NCI-H460 (cell line): ENCODE results near the gene ATRIP. TPM values are rescaled to one million over a fixed set of nuclear protein-coding genes. Genes with fewer than 3 reads are reported as not detected.

Source experiments
- DNase-seq: peaks from one replicate; pipeline ENCODE4 v3.0.0-alpha.2; 2016; ENCODE audit warnings: low read depth; ENCODE audit errors: extremely low read depth
- total RNA-seq: library from RNA; depleted of rRNA; stranded (reverse); fragments of >200 nt; shearing (Covaris generic); gene quantifications from 2 replicates; pipeline ENCODE4 v1.2.3, GENCODE V29; 2014

Gene ATRIP
- total RNA-seq, 1 experiment from 2014 or later: 5.9 TPM

DNA sequence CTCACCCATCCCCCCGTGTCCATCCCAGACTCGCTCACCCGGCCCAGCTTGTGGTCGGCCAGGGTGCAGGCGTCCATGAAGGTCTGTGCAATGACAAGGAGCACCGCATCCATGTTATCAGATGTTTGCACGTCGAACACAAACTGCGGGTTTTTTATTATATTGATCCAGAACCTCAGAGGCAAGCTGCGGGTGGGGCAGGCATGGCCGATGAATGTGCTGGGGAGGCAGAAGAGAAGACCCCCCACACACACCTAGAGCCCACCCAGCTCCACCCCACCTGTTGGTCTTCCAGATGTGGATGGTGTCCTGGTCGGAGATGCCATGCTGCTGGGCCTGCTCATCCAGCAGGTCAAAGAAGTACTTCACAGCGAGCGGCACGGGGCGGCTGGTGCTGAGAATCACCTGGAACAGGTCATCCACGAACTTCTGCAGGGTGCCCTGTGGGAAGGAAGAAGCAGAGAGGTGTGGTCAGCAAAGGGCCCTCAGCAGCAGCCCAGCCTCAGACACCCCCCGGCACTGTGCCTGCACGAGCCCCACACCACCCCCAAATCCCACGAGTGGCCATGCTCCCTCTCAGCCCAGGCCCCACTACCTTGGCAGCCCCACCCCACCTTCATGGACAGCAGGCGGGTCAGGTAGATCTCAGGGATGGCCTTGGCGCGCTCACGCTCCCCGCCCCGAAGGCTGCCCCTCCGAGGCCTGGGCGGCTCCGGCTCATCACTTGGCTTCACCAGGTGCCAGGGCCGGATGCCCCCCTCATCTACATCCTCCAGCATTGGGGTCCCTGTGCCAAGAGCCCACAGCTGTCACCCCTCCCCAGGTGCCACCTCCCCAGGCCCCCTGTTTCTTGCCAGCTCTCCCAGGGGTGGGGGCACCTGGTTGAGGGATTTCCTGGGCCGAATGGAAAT, 37.0 kb upstream of the ATRIP start:
- no peak for DNase-seq

DNA sequence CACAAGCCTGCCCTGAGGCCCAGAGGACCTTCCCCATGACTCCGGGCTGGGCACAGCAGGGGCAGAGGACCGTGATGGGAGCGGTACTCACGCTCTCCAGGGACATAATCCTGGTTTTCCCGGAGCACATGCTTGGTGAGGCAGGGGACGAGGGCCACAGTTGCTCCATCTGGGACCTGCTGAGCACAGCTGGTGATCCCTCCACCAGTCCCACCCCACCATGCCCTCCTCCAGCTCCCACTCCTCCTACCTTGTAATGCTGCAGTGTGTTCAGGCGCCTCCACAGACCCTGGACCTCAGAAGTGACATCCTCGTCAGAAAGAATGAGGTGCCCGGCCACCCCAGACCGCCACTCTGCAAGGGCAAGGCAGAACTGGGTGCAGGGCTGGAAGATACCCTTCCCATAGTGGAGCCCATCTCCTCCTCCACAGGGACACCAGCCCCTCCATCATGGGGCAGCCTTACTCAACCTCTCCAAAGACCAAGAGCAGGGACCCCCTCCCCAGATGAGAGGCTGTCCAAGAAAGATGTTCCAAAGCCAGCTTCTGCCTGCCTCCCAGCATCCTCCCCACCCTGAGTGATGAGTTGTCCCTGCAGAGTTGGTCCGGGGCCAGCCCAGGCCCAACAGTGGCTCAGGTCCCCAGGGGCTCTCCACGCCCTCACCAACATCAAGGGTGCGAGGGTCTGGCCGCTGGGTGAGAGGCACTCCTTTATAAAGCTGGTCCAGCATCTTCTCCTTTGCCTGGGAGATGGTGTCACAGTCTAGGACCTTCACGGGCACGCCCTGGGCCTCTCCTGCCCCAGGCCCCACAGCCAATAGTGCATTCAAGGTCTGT, 36.1 kb upstream of the ATRIP start:
- DNase-seq: no peak

DNA sequence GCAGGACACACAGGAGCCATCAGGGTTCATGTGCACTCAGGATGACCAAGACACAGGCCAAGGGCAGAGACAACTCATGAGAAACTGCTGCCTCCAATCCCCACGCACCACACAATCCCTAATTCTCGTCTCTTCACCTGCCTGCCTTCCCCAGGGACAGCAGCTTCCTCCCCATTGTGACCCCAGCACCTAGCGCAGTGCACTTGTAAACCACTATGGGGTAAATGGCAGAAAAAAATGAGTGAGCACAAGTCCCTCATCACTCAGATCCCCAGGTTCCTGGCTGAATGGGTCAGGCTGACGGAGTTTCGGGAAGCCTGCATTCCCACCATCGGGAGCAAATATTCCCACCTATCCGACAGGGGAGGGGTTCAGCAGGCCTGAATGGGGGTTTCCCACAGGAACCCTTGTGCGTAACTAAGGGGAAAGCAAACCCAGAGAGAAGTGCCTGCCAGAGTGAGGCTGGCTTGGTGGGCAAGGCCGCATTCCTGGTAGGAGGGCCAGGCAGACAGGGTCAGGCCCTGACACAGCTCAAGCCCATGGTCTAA, 35.4 kb upstream of the ATRIP start:
- no peak for DNase-seq

DNA sequence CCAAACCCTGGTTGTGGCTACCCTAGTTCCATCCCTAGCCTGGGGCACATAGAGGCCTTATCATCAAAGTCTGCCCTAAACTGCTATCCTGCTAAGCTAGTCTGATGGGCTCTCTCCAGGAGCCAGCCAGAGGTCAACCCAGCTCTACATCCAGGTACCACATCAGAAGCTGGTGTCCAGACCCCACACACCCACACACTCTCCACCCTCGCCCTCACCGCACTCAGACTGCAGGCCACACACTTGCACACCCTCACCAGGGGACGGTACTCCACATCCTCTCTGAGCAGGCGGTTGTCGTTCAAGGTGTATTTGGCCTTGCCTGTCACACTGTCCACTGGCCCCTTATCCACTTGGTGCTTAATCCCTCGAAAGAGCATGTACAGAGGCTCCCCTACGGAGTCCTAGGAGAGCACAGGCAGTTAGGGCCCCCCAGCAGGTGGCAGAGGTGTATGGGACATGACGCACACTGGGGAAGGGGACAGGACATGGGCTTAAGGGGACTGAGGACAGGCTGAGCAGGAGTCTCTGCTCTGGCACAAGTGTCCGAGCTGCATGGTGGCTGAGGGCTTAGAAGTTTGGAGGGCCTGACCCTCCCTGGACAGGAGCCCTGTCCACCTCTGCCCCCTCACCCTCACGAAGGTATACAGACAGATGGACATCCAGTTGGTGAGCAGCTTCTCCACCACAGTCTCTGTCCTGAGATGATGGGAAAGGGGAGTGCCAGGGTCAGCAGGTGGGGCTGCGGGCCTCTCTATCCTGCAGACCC, 34.7 kb upstream of the ATRIP start:
- no peak for DNase-seq

DNA sequence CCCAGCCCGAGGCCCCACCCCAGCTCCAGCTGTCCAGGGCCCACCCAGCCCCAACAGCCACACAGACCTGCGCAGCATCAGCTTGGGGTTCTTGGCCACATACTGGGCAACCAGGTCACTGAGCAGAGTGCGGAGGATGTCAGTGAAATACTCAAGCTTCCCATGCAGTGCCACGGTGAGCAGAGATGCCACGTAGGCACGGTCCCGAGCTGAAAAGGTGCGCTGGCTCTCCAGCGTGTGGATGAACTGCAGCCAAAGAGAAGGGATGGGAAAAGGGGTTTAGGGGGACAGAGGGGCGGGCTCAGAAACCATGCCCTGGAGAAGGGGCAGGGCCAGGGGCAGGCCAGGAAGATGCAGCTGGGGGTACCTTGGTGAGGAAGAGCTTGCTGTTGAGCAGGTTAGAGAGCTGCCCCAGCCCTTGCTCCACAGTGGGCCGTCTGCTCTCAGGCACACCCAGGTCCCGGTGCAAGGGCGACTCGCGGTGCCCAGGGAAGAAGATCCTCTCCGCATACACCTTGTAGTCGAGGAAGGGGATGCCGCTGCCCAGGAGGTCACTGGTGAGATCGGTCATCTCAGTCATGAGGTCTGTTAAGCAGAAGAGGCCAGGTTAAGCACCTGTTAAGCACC, 34.0 kb upstream of the ATRIP start:
- no peak for DNase-seq

DNA sequence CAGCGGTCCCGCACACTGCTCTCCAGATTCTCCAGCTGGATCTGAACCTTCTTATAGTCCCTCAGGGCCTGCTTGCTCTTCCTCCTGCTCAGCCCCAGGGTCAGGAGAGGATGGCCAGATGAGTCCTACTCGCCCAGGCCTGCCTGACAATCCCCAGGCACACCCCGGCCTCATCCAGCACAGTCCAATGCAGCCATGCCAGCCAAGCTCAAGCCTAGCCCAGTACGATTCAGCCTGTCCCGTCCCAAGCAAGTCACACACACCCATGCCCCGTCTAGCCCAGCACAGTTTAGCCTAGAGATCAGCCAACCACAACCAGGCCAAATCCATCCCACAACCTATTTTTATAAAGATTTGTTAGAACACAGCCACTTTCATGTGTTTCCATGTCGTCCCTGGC, 33.5 kb upstream of the ATRIP start:
- DNase-seq: no peak

DNA sequence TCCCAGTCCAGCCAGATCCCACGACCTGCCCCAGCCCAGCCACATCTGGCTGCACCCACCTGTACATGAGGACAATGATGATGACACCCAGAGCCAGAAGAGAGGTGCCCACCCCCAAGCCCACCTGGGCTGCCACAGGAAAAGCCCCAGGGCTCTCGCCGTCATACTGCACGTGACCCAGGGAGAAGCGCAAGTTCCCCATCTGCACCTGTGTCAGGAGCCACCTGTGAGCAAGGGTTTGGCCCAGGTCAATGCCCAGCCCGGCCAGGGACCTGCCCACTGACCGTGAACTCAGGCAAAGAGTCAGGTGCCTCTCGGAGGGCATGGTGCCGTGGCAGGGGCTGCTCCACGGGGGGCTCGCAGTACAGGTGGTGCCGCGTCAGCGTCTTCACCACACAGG, 32.9 kb upstream of the ATRIP start:
- no peak for DNase-seq

DNA sequence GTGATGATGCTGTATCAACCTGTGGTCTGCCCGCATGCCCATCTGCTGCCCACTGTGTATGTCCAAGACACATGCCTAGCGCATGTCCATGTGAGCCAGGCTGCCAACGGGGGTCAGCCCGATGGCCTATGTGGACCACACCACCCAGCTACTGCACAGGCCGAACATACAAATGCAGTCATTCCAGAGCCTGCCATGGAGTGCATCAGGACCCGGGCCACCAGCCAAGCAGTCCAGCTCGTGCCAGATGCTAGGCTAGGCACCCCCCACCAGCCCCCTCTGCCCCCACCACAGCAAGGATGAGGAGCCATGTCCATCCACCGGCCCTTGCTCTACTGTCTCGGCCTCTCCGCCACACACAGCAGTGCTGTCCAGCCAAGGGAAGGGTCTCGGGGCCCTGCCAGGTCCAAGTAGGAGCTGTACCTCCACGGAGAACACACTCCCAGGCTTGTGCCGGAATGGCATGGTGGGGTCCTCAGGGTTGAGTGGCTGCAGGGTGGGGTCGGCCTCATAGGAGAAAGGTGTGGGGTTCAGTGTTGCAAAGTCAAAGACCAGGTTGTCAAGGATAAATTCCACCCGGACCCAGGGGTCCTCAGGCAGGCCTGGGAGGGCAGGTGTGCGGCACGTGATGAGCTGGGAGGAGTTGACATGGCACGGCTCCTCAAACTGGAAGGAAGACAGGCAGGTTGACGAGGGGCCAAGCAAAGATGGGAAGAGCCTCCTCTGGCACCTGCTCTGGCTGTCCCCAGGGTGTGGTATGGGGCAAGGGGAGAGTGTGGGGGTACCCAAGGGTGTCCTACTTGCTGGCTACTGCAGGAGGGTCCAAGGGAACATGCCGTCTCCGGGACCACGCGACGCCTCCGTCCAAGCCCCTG, 31.9 kb upstream of the ATRIP start:
- no peak for DNase-seq

DNA sequence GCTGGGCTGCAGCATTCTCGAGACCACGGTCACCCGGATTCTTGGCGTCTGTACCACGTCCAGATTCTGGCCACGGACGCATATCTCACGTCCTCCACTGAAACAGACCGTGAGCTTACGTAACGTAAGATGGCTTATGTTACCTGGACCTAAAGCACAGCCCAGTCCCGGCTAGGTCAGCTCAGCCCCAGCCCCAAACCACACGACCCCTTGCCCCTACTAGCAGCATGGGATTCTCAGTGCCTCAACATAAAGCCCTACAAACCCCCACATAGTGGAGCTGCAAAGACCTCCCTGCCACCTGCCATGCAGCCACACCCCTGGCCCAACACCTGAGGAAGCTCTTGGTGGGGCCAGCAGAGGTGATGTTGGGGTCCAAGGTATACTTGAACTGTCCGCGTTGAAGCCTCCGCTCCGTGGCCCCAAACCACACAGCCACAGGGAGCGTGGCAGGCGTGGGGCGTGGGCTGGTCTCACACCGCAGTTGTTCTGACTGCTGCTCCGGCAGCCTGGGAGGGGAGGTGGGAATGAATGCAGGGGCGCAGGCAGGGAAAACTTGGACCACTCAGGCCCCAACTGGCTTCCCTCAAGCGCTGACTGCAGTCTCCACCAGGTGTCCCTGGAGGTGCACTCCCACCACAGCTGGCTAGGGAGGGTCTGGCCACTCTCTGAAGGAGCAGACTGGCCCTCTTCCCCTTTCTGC, 31.1 kb upstream of the ATRIP start:
- DNase-seq: no peak

DNA sequence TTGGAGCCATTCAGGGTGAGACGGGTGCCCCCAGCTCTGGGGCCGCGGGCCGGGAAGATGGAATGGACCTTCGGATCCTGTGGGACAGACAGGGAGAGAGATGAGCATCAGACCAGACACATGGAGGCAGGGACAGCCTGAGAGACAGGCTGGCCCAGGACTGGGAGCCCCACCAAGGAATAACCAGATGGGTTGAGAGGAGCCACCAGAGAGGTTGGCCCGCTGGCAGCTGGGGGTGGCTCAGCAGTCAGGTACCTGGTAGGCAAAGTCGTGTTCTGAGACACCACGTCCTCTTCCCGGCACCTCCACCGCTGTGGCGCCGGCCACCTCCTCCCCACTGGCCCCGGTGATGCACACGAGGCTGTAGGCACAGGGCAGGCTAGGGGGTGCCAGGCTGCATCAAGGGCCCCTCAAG, 30.4 kb upstream of the ATRIP start:
- no peak for DNase-seq

DNA sequence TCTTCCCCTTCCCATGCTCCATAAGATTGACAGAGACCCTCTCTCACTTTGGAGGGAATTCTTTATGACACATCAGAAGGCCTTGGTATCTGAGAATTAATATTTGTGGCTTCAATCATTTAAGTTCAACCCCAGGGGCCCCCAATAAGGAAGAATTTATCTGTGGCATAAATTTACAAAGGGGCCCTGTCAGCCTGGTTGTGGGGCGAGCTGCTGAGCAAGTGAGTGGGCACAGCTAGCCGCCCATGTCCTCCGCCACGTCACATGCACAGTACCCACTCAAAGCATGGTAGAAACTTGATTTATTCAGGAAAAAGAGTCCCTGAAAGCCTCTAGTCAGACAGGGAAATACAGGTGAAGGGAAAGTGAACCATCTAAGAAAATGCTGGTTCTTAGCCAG, 30.0 kb upstream of the ATRIP start:
- no peak for DNase-seq

DNA sequence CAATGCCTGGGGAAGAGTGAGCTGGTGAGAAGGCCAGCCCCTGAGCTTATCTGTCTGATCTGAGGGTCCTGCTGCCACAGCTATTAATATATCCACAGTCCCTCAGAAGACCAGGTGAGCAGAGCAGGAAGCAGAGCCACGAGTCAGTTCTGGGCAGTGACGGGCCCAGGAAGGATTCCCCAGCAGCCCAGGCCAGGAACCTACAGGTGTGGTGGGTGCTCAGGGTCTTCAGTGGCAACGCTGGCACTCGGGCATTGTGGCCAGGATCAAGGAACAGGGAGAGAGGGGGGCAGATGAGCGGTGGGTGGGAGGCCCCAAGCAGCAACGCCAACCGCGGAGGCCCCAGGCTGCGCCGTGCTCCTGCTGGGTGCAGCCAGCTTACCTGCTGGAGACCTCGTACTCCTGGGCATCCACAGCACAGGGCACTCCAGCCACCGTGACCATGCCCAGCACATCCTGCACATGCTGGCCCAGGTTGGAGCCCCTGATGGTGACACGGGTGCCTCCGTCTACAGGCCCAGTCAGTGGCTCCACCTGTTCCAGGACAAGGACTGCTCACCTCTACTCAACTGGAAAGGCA, 28.9 kb upstream of the ATRIP start:
- DNase-seq: no peak

DNA sequence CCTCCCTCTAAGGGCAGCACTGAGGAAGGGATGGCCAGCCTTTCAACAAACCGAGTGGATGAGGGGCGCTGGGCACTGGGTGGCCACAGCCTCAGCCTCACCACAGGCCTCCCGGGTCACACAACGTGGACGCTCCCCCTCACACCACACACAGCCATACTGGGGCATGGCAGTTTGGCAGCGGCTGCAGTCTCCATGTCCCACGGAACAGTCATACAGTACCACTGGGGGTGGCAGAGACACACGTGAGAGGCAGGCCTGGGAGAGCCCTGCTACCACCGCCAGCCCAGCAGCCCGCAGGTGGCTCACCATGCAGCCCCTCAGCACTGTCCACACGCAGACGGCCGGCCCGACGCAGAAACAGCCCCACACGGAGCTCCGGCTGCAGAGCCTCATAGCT, 28.4 kb upstream of the ATRIP start:
- no peak for DNase-seq

DNA sequence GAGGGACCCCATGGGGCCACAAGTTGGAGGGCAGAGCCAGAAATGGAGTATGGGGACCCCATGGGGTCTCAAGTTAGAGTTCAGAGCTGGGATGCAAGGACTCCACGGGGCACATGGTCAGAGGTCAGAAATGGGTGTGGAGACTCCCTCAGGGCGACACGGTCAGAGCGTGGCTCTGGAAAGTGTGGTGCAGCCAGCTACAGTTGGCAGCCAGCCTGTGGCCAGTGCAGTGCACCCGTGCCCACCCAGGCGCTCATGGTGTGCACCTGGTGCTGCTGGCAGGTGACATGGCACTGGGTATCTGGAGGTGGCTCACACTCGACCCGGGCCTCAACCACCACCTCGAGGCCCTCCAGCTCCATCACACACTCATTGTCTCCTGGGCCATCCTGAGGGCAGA, 27.9 kb upstream of the ATRIP start:
- DNase-seq: no peak

DNA sequence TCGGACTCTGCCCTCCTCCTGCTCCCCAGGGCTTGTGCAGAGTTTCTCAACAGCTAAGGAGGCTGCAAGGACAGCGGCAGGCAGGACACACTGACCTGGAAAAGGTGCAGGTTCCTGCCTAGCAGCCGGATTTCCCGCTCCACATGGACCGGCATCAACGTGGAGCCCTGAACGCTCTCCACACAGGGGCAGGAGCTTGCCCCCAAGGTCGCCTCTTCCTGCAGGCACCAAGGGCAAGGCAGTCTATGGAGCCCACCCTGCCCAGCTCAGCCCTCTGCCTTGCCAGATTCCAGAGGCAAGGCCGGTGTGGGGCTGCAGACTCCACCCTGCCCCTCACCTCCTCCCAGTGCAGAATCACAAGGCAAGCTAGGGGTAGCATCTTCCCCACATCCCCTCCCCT, 27.4 kb upstream of the ATRIP start:
- no peak for DNase-seq

DNA sequence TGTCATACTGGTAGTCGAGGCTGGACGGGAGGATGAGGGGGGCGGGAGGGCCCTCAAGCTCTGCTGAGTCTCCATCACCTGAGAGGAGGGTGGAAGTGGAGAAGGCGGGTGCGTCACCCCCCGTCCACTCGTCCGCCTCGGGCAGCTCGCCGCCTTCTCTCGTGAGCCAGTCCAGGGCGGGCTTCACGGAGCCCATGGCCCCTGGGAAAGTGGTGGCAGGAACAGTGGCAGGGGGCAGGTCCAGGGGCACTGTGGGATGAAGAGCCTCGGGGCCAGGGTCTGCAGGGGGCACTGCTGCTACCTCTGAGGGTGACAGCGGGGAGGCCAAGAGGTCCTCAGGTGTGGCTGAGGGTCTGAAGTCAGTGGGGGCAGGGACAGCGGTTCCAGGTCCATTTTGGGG, 26.9 kb upstream of the ATRIP start:
- DNase-seq: no peak

DNA sequence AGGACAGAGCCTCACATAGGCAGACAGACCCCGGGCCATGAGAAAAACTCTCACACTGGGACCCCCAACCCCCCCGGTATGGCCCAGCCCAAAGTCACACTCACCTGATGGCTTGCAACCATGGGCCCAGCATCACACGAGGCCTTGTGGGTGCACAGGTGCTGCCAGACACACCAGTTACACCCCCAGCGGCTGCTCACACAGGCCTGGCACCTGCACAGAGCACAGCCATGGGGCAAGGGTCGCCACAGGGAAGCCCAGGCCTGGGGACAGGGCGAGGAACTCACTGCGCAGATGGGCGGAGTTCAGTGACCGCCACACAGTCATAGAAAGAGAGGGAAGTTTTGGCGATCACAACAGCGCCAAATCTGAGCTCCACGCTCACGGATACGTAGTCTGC, 26.0 kb upstream of the ATRIP start:
- DNase-seq: no peak

DNA sequence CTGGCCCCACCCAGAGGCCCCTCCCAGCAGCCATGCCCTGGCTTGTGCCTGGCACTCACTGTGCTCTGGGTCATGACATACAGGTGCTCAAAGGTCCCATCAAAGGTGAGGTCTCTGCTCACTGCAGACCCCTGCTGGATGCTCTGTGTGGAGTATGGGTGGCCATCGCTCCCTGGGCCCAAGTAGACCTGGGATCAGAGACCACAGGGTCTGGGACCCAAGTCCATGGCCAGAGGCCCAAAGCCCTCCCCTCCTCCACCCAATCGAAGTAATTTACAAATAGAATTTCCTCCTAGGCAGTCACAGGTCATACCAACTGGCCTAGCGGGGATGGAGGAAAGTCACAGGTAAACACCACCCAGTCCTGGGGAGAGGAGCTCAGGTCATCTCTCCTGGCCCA, 24.3 kb upstream of the ATRIP start:
- no peak for DNase-seq
